ENCODE measurements around the gene PLXNA1. TPM values are rescaled to one million over a fixed set of nuclear protein-coding genes. Genes with fewer than 3 reads are reported as not detected.

PLXNA1 gene
- total RNA-seq (10 to 100 TPM; 13.8 to 47.2 (median 27.6) TPM), polyA plus RNA-seq (10 to 100 TPM in 1 of 2 donors, 1 to 10 TPM in 1; 9.2 to 10.6 TPM)
- long read RNA-seq, donor 1, partial matches to known transcripts, result 21 of 57 reads
- long read RNA-seq, donor 1, other reads (novel, unspliced or antisense), result 36 of 57 reads
- long read RNA-seq, donor 2, full-length matches to known transcripts, result 1 of 1 reads
- long read RNA-seq, donor 2, partial matches to known transcripts, result 0 of 1 reads
- long read RNA-seq, donor 2, other reads (novel, unspliced or antisense), result 0 of 1 reads
- long read RNA-seq, donor 3, full-length matches to known transcripts, result 6 of 78 reads
- long read RNA-seq, donor 3, partial matches to known transcripts, result 41 of 78 reads
- long read RNA-seq, donor 3, other reads (novel, unspliced or antisense), result 31 of 78 reads

DNA sequence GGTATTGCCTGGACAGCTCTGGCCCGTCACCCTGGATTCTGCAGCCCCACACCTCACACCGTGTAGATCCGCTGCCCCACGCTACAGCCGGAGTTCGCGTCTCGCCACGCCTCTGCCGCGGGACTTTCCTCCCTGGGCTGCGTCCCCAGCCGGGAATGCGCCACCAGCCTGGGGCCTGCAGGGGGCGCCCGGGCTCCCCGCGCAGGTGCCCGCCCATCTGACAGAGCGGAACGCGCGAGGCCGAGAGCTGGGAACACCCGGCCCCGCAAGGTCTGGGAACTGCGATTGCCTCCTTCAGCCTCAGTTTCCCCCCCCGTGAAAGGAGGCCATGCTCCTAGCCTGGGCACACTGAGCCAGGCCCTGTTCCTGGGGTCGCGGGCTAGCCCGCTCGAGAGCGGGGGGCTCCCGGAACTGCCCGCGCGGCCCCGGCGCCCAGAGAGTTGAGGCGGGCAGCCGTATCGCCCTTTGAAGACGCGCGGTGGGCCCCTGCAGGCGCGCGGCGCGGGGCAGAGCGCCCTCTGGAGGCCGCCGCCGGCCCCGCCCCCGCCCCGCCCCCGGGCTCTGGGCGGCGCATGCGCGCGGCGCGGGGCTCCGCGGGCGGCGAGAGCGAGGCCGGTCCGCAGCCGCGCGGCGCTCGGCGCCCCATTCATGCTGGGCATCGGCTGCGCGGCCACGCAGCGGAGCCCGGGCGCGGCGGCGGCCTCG lies at the start of gene PLXNA1:
Gene PLXNA1, plus strand, starts transcription at position 645 of the 705 bp plus-strand sequence. CDS start 5,479 bp downstream, outside the sequence.
- H3K9me3 ChIP-seq, result no peaks in the 10 kb centered on the region
- peak within 1 kb of the TSS; percentile 0 to 5 for H3K27ac ChIP-seq
- H3K4me1 ChIP-seq (ENCODE audit: insufficient read depth), result peaks cover 15% of the 10 kb centered on the region
- H3K36me3 ChIP-seq, result no peaks in the 10 kb centered on the region
- peak; percentile 61 to 83 (median 73) for DNase-seq
- intact Hi-C loops (cut with DNase I), result loop anchor here (2.0 to 10.0 kb wide), 8 partner anchors 230 to 475 kb away; no protein-coding TSS in a partner anchor
- peak within 1 kb of the TSS; percentile 81 for H3K4me3 ChIP-seq
- no peaks in the 10 kb centered on the region for H3K27me3 ChIP-seq
- TF ChIP-seq, protein P1, sequence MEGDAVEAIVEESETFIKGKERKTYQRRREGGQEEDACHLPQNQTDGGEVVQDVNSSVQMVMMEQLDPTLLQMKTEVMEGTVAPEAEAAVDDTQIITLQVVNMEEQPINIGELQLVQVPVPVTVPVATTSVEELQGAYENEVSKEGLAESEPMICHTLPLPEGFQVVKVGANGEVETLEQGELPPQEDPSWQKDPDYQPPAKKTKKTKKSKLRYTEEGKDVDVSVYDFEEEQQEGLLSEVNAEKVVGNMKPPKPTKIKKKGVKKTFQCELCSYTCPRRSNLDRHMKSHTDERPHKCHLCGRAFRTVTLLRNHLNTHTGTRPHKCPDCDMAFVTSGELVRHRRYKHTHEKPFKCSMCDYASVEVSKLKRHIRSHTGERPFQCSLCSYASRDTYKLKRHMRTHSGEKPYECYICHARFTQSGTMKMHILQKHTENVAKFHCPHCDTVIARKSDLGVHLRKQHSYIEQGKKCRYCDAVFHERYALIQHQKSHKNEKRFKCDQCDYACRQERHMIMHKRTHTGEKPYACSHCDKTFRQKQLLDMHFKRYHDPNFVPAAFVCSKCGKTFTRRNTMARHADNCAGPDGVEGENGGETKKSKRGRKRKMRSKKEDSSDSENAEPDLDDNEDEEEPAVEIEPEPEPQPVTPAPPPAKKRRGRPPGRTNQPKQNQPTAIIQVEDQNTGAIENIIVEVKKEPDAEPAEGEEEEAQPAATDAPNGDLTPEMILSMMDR (IDR thresholded peaks at IDR 0.05), result peak; percentile 45 to 88 (median 70)
- TF ChIP-seq EP300 (IDR thresholded peaks at IDR 0.05) (no peak), POLR2A (IDR thresholded peaks at IDR 0.05) (no peak)
- 0 to 1% (median 1%) methylated on average over 6 to 88 of the region's 89 CpGs for WGBS, 3 donors

DNA sequence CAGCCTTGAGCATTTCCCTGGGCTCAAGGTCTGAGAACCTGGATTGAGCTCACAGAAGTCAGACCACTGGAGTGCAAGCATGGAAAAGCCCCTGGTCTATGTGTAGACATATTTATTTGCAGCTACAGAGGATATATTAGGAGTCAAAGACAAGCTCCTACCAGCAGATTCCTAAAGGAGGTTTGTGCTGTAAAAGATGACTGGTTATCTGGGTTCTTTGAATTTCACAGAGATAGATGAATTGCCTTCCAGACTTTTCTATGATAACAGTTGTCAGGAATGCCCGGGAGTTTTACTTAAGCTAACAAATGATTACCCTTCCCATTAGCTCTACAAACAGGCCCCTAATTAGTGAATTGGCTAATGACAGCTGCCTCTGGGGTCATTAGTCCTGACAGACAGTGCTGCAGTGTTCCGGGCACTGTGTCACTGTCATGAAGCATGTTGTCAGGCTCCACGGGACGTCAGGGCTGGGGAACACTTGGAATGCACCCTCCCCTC lies 48.8 kb upstream of the PLXNA1 start:
- 34 to 48% (median 47%) methylated on average over 4 of the region's 4 CpGs for WGBS, 3 donors
- no peak for DNase-seq
- intact Hi-C loops (cut with DNase I), result no loop called here

DNA sequence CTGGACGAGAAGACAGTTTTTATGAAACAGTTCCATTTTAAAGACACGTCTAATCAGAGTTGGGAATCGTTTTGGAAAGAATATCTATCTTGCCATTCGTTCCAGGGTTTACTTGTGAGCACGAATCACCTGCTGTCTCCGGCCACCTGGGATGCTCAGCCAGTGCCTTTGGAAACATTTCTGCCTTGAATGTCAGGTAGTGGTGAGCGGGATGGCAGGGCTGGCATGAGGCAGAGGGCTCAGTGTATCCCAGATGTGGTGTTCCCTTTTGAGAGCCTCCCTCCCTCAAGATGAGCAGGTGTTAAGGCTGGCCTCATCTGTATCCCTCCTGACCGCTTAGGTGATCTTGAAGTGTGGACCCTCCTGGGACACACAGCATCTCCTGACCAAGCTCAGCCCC lies 47.9 kb upstream of the PLXNA1 start:
- Histone ChIP-seq H3K27ac (no peak overlapping the region), H3K4me1 (ENCODE audit: insufficient read depth) (no peaks in the 10 kb centered on the region), H3K36me3 (no peaks in the 10 kb centered on the region), H3K27me3 (no peaks in the 10 kb centered on the region), H3K9me3 (no peaks in the 10 kb centered on the region), H3K4me3 (no peak overlapping the region)
- DNase-seq, result no peak
- TF ChIP-seq, protein P1 (IDR thresholded peaks at IDR 0.05), result no peak
- no peak for TF ChIP-seq EP300 (IDR thresholded peaks at IDR 0.05)
- no peak for TF ChIP-seq POLR2A (IDR thresholded peaks at IDR 0.05)
- 93% methylated on average over 8 of the region's 8 CpGs for WGBS, 3 donors
- intact Hi-C loops (cut with DNase I), result no loop called here

More for the DNA sequence above, 48.8 kb upstream of the PLXNA1 start:
- Histone ChIP-seq H3K27ac (no peak overlapping the region), H3K27me3 (no peaks in the 10 kb centered on the region), H3K4me1 (ENCODE audit: insufficient read depth) (no peaks in the 10 kb centered on the region), H3K9me3 (no peaks in the 10 kb centered on the region), H3K36me3 (no peaks in the 10 kb centered on the region), H3K4me3 (no peak overlapping the region)
- no peak for TF ChIP-seq EP300 (IDR thresholded peaks at IDR 0.05)
- TF ChIP-seq, protein P1 (IDR thresholded peaks at IDR 0.05), result no peak
- TF ChIP-seq POLR2A (IDR thresholded peaks at IDR 0.05), result no peak

DNA sequence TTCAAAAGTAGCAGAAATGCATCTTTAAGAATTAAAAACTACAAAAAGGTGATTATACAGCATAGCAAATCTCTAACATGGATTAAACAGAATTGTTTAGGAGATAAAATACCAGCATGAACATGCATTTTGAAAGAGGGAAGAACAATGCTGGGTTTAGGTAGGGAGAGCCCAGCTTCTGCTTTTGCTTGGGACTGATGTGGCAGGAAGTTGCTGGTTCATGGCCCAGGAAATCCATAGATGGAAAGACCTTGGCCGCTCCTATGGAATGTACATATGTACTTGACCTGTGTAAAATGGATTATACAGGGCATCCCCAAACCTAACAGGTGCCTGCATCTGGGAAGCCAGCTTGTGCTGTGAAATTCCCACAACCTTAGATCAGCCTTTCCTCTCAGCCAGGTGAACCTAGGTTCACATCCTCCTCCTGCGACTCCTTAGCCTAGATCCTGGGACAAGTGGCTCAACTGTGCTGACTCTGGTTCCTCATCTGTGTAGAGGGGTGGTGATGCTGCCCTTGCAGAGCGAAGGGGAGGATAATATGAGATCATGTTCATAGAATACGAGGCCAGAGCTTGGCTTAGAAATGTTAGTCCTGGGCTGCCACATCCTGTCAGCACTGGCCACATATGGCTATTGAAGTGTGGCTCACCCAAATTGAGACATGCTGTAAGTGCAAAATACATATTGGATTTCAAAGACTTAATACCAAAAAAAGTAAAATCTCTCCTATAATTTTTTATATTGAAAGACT lies 47.0 kb upstream of the PLXNA1 start:
- Histone ChIP-seq H3K4me1 (ENCODE audit: insufficient read depth) (no peaks in the 10 kb centered on the region), H3K4me3 (no peak overlapping the region), H3K36me3 (no peaks in the 10 kb centered on the region), H3K27ac (no peak overlapping the region), H3K9me3 (no peaks in the 10 kb centered on the region), H3K27me3 (no peaks in the 10 kb centered on the region)
- TF ChIP-seq, protein P1 (IDR thresholded peaks at IDR 0.05), result no peak
- TF ChIP-seq EP300 (IDR thresholded peaks at IDR 0.05), result no peak
- TF ChIP-seq POLR2A (IDR thresholded peaks at IDR 0.05), result no peak
- 91 to 97% (median 94%) methylated on average over 4 of the region's 4 CpGs for WGBS, 3 donors
- DNase-seq, result no peak
- intact Hi-C loops (cut with DNase I), result no loop called here

Data from ovary (tissue), 10 donors.